Central memory CD8-positive, alpha-beta T cell (primary cell): ENCODE results near the gene ARL15.

Experiments used
- ATAC-seq: fragments of 150-1000 bp; cut with Tn5 transposase; replicated peaks from 2 replicates; pipeline ENCODE4 v1.10.0; 2022; ENCODE audit warnings: mild to moderate bottlenecking, moderate FRiP score, moderate number of reproducible peaks; ENCODE audit not compliant: poor library complexity, severe bottlenecking; ENCODE audit errors: extremely low read depth
- DNase-seq, 2 donors: peaks; one replicate each; pipeline ENCODE4 v3.0.0; 2021; ENCODE audit warnings: low spot score in 2 of 2
- H3K27ac Mint-ChIP-seq: one replicate; pipeline ENCODE4 v1.8.0; 2022; ENCODE audit warnings: low read depth, mild to moderate bottlenecking, moderate library complexity, mixed read lengths
- H3K27me3 Mint-ChIP-seq: one replicate; pipeline ENCODE4 v1.8.0; 2022; ENCODE audit warnings: mixed read lengths
- H3K36me3 Mint-ChIP-seq: one replicate; pipeline ENCODE4 v1.8.0; 2022; ENCODE audit warnings: mild to moderate bottlenecking, moderate library complexity, mixed read lengths; ENCODE audit not compliant: insufficient read depth
- H3K4me1 Mint-ChIP-seq: one replicate; pipeline ENCODE4 v1.8.0; 2022; ENCODE audit warnings: mixed read lengths
- H3K4me3 Mint-ChIP-seq: one replicate; pipeline ENCODE4 v1.8.0; 2022; ENCODE audit warnings: mild to moderate bottlenecking, moderate library complexity, mixed read lengths
- H3K9me3 Mint-ChIP-seq: one replicate; pipeline ENCODE4 v1.8.0; 2022; ENCODE audit warnings: mixed read lengths

Gene ARL15

GRCh38 chr5:53943938-53944337, 366.4 kb downstream of the ARL15 start:
- H3K36me3 Mint-ChIP-seq: peaks cover 1% of the 10 kb centered on the region
- no peak overlapping the region for H3K27ac Mint-ChIP-seq
- no peak overlapping the region for H3K4me3 Mint-ChIP-seq
- H3K4me1 Mint-ChIP-seq: peaks cover 20% of the 10 kb centered on the region
- no peaks in the 10 kb centered on the region for H3K9me3 Mint-ChIP-seq
- DNase-seq (no peak), ATAC-seq (no peak)
- no peaks in the 10 kb centered on the region for H3K27me3 Mint-ChIP-seq

GRCh38 chr5:53942724-53943123, 367.6 kb downstream of the ARL15 start:
- Mint-ChIP-seq H3K27me3 (no peaks in the 10 kb centered on the region), H3K36me3 (peaks cover 1% of the 10 kb centered on the region), H3K4me1 (peaks cover 20% of the 10 kb centered on the region), H3K9me3 (no peaks in the 10 kb centered on the region), H3K27ac (no peak overlapping the region), H3K4me3 (no peak overlapping the region)
- ATAC-seq (no peak), DNase-seq (no peak)

- no peak for DNase-seq
- no peak for ATAC-seq
- Mint-ChIP-seq H3K27me3 (no peaks in the 10 kb centered on the region), H3K4me3 (no peak overlapping the region), H3K9me3 (no peaks in the 10 kb centered on the region), H3K36me3 (no peaks in the 10 kb centered on the region), H3K4me1 (peaks cover 9% of the 10 kb centered on the region), H3K27ac (no peak overlapping the region)
Observed at GRCh38 chr5:53940921-53941320, 369.5 kb downstream of the ARL15 start.

GRCh38 chr5:53937467-53937866, 372.9 kb downstream of the ARL15 start:
- H3K27me3 Mint-ChIP-seq: no peaks in the 10 kb centered on the region
- DNase-seq: no peak
- ATAC-seq: no peak
- no peak overlapping the region for H3K27ac Mint-ChIP-seq
- no peaks in the 10 kb centered on the region for H3K9me3 Mint-ChIP-seq
- H3K4me1 Mint-ChIP-seq: peaks cover under 1% of the 10 kb centered on the region
- H3K4me3 Mint-ChIP-seq: no peak overlapping the region
- H3K36me3 Mint-ChIP-seq: peaks cover 2% of the 10 kb centered on the region

- no peak overlapping the region for H3K4me3 Mint-ChIP-seq
- H3K27me3 Mint-ChIP-seq: no peaks in the 10 kb centered on the region
- H3K4me1 Mint-ChIP-seq: no peaks in the 10 kb centered on the region
- DNase-seq (no peak), ATAC-seq (no peak)
- no peak overlapping the region for H3K27ac Mint-ChIP-seq
- H3K36me3 Mint-ChIP-seq: peaks cover 2% of the 10 kb centered on the region
- no peaks in the 10 kb centered on the region for H3K9me3 Mint-ChIP-seq
Observed at GRCh38 chr5:53936481-53937352, 373.7 kb downstream of the ARL15 start.

- H3K9me3 Mint-ChIP-seq: no peaks in the 10 kb centered on the region
- no peaks in the 10 kb centered on the region for H3K4me1 Mint-ChIP-seq
- H3K4me3 Mint-ChIP-seq: no peak overlapping the region
- H3K36me3 Mint-ChIP-seq: peaks cover 2% of the 10 kb centered on the region
- no peak overlapping the region for H3K27ac Mint-ChIP-seq
- no peak for DNase-seq
- ATAC-seq: no peak
- H3K27me3 Mint-ChIP-seq: no peaks in the 10 kb centered on the region
Observed at GRCh38 chr5:53934151-53934820, 376.1 kb downstream of the ARL15 start.

- Mint-ChIP-seq H3K4me1 (no peaks in the 10 kb centered on the region), H3K36me3 (peaks cover 2% of the 10 kb centered on the region), H3K27me3 (no peaks in the 10 kb centered on the region), H3K9me3 (no peaks in the 10 kb centered on the region), H3K4me3 (no peak overlapping the region), H3K27ac (no peak overlapping the region)
- ATAC-seq: no peak
- no peak for DNase-seq
Observed at GRCh38 chr5:53932351-53932750, 378.0 kb downstream of the ARL15 start.

GRCh38 chr5:53930457-53930856, 379.9 kb downstream of the ARL15 start:
- Mint-ChIP-seq H3K9me3 (no peaks in the 10 kb centered on the region), H3K27ac (no peak overlapping the region), H3K4me3 (no peak overlapping the region), H3K27me3 (no peaks in the 10 kb centered on the region), H3K4me1 (no peaks in the 10 kb centered on the region), H3K36me3 (peaks cover 2% of the 10 kb centered on the region)
- DNase-seq (no peak), ATAC-seq (no peak)

GRCh38 chr5:53929570-53929969, 380.8 kb downstream of the ARL15 start:
- Mint-ChIP-seq H3K4me1 (no peaks in the 10 kb centered on the region), H3K27me3 (no peaks in the 10 kb centered on the region), H3K9me3 (no peaks in the 10 kb centered on the region), H3K36me3 (no peaks in the 10 kb centered on the region), H3K4me3 (no peak overlapping the region), H3K27ac (no peak overlapping the region)
- ATAC-seq: no peak
- DNase-seq: no peak

- no peak for DNase-seq
- H3K4me3 Mint-ChIP-seq: no peak overlapping the region
- no peak overlapping the region for H3K27ac Mint-ChIP-seq
- H3K9me3 Mint-ChIP-seq: no peaks in the 10 kb centered on the region
- no peak for ATAC-seq
- no peaks in the 10 kb centered on the region for H3K4me1 Mint-ChIP-seq
- no peaks in the 10 kb centered on the region for H3K36me3 Mint-ChIP-seq
- no peaks in the 10 kb centered on the region for H3K27me3 Mint-ChIP-seq
Observed at GRCh38 chr5:53929152-53929551, 381.2 kb downstream of the ARL15 start.

- Mint-ChIP-seq H3K9me3 (no peaks in the 10 kb centered on the region), H3K36me3 (no peaks in the 10 kb centered on the region), H3K27me3 (no peaks in the 10 kb centered on the region), H3K4me3 (no peak overlapping the region), H3K4me1 (no peaks in the 10 kb centered on the region), H3K27ac (no peak overlapping the region)
- ATAC-seq (no peak), DNase-seq (no peak)
Observed at GRCh38 chr5:53928641-53929040, 381.7 kb downstream of the ARL15 start.

- ATAC-seq: no peak
- Mint-ChIP-seq H3K27me3 (no peaks in the 10 kb centered on the region), H3K4me3 (no peak overlapping the region), H3K4me1 (no peaks in the 10 kb centered on the region), H3K36me3 (no peaks in the 10 kb centered on the region), H3K27ac (no peak overlapping the region), H3K9me3 (no peaks in the 10 kb centered on the region)
- DNase-seq: no peak
Observed at GRCh38 chr5:53927668-53928247, 382.6 kb downstream of the ARL15 start.

GRCh38 chr5:53926026-53926425, 384.3 kb downstream of the ARL15 start:
- no peaks in the 10 kb centered on the region for H3K4me1 Mint-ChIP-seq
- no peak overlapping the region for H3K27ac Mint-ChIP-seq
- no peak overlapping the region for H3K4me3 Mint-ChIP-seq
- DNase-seq (no peak), ATAC-seq (no peak)
- peaks cover 2% of the 10 kb centered on the region for H3K36me3 Mint-ChIP-seq
- no peaks in the 10 kb centered on the region for H3K27me3 Mint-ChIP-seq
- no peaks in the 10 kb centered on the region for H3K9me3 Mint-ChIP-seq
